IPS-18c (cell line): Measurements from ENCODE around the gene KATNA1.

Experiments
- H3K4me3 ChIP-seq: 2 replicates; pipeline ENCODE4 v1.7.0; 2013; ENCODE audit warnings: low read depth, mild to moderate bottlenecking, low read length, moderate library complexity; ENCODE audit not compliant: insufficient read depth
- H3K9me3 ChIP-seq: one replicate; pipeline ENCODE4 v1.6.1; 2013; ENCODE audit warnings: mild to moderate bottlenecking, low read length, moderate library complexity; ENCODE audit not compliant: control insufficient read depth, insufficient read depth

KATNA1 gene

GRCh38 chr6:149628875-149629510 lies 19.5 kb downstream of the KATNA1 start:
- Histone ChIP-seq H3K4me3 (no peak overlapping the region), H3K9me3 (no peaks in the 10 kb centered on the region)

DNA sequence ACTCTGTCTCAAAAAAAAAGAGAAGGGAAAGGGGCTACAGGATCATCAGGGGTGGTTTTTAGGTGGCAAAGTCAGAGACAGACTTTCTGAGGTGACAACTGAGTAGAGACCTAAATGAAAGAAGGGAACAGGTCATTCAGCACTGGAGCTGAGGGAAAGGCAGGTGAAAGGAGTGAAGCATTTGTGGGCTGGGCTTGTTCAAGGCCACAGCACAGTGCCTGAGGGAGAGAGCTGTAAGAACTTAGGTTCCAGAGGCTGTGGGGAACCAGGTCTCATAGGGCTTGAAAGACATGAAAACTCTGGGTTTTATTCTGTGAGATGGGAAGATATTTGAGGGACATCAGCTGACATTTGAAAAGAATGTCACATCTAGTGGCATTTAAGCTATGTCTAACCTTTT lies 20.8 kb downstream of the KATNA1 start:
- Histone ChIP-seq H3K9me3 (no peaks in the 10 kb centered on the region), H3K4me3 (no peak overlapping the region)

DNA sequence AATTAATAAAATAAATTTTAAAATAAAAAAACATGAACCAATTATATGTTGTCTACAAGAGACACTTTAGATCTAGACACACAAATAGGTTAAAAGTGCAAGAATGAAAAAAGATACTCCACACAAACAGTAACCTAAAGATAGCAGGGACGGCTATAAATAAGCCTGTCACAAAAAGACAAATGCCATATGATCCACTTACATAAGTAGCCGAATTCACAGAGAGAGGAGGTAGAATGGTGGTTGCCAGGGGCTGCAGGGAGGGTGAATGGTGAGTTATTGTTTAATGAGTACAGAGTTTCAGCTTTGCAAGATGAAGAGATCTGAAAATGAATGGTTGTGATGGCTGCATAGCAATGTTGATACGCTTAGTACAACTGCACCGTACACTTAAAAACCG lies 32.7 kb downstream of the KATNA1 start:
- H3K9me3 ChIP-seq = no peaks in the 10 kb centered on the region
- no peak overlapping the region for H3K4me3 ChIP-seq

DNA sequence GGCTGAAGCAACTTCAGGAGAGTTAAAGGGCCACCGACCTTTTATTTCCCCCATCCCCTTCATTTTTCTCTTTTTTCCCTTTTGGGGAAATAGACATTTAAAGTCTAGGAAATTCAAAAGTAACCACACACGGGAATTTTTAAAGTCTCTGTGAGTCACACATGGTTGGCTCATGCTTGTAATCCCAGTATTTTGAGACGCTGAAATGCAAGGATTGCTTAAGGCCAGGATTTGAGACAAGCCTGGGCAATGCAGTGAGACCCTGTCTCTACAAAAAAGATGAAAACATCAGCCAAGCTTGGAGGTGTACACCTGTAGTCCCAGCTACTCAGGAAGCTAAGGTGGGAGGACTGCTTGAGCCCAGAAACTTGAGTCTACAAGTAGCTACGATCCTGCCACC lies 34.2 kb downstream of the KATNA1 start:
- Histone ChIP-seq H3K4me3 (no peak overlapping the region), H3K9me3 (no peaks in the 10 kb centered on the region)

DNA sequence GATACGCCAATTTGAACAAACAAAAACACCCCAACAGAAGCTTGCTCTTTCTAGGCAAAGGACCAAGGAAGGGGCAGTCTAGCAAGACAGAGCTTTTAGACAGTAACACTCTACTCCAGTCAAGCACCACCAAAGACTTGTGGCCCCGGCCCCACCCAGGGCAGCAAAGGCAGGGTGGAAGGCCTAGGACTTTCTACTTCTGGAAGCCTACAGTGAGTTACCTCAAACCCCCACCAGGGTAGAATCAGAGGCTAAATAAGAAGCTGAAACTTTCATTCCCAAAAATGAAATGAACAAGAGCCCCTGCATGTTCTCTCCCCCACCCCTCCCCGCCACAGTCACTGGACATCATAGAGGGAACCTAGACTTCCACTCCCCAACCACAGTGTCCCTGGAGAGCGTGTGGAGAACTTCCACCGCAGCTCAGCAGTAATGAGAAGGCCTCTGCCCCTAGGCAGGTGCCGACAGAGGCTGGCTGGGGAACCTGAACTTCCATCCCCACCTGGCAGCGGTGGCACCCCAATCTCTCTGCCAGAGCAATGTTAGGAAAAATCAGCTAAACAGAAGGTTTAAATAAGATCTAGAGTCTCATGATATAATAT lies 40.0 kb downstream of the KATNA1 start:
- Histone ChIP-seq H3K9me3 (no peaks in the 10 kb centered on the region), H3K4me3 (no peak overlapping the region)

DNA sequence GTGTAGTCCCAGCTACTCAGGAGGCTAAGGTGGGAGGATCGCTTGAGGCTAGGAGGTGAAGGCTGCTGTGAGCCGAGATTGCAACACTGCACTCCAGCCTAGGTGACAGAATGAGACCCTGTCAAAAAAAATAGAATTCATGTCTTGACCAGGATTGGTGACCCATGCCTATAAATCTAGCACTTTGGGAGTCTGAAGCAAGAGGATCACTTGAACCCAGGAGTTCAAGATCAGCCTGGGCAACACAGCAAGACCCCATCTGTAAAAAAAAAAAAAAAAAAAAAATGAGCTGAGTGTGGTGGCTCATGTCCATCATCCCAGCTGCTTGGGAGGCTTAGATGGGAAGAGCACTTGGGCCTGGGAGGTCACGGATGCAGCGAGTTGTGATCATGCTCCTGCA lies 48.0 kb downstream of the KATNA1 start:
- no peak overlapping the region for H3K4me3 ChIP-seq
- no peaks in the 10 kb centered on the region for H3K9me3 ChIP-seq

- Histone ChIP-seq H3K9me3 (no peaks in the 10 kb centered on the region), H3K4me3 (no peak overlapping the region)
Observed at GRCh38 chr6:149593408-149593807, 55.1 kb downstream of the KATNA1 start.

DNA sequence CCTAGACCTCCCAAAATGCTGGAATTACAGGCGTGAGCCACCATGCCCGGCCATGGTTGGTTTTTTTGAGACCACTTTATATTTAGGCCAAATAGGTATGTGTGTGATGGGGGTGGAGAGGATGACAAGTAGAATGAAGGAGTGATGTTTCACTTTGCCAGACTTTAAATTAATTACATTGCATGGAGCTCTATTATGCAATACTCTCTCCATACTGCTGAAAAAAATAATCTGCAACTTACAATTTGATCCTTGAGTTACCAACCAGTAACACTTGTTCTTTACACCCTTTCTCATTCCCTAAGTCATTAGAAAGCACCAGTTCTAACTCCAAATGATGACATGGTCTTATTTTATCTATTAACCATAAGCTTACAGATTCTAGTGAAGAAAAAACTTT lies 55.5 kb downstream of the KATNA1 start:
- Histone ChIP-seq H3K4me3 (no peak overlapping the region), H3K9me3 (no peaks in the 10 kb centered on the region)

- Histone ChIP-seq H3K4me3 (no peak overlapping the region), H3K9me3 (no peaks in the 10 kb centered on the region)
Observed at GRCh38 chr6:149586149-149586548, 62.4 kb downstream of the KATNA1 start.

GRCh38 chr6:149581349-149581748 lies 67.2 kb downstream of the KATNA1 start:
- H3K9me3 ChIP-seq = no peaks in the 10 kb centered on the region
- H3K4me3 ChIP-seq = no peak overlapping the region

DNA sequence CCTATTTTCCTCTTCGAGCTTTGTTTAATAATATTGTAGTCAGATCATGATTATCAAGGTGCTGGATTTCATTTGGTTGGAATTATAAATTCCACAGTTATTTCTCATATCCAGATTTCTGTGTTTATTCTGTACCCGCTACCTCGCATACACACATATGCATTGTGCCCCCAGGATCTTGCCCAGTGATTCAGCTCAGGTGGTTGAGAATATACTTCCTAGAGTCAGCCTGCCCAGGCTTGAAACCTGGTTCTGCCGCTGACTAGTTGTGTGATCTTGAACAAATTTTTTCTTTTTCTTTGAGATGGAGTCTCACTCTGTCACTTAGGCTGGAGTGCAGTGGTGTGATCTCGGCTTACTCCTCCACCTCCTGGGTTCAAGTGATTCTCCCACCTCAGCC lies 67.6 kb downstream of the KATNA1 start:
- no peak overlapping the region for H3K4me3 ChIP-seq
- no peaks in the 10 kb centered on the region for H3K9me3 ChIP-seq

- H3K4me3 ChIP-seq = no peak overlapping the region
- no peaks in the 10 kb centered on the region for H3K9me3 ChIP-seq
Observed at GRCh38 chr6:149567945-149568585, 80.4 kb downstream of the KATNA1 start.

GRCh38 chr6:149567194-149567586 lies 81.3 kb downstream of the KATNA1 start:
- Histone ChIP-seq H3K4me3 (peak overlapping the region; percentile 94), H3K9me3 (no peaks in the 10 kb centered on the region)

GRCh38 chr6:149566410-149567193 lies 81.9 kb downstream of the KATNA1 start:
- H3K4me3 ChIP-seq = peak overlapping the region; percentile 94
- H3K9me3 ChIP-seq = no peaks in the 10 kb centered on the region

GRCh38 chr6:149565527-149566409 lies 82.7 kb downstream of the KATNA1 start, which contains the start of gene GINM1:
GINM1 (plus strand) TSS chr6:149566375; CDS start chr6:149566415, 40 bp downstream.
- Histone ChIP-seq H3K9me3 (no peaks in the 10 kb centered on the region), H3K4me3 (peak within 1 kb of the TSS; percentile 94)

DNA sequence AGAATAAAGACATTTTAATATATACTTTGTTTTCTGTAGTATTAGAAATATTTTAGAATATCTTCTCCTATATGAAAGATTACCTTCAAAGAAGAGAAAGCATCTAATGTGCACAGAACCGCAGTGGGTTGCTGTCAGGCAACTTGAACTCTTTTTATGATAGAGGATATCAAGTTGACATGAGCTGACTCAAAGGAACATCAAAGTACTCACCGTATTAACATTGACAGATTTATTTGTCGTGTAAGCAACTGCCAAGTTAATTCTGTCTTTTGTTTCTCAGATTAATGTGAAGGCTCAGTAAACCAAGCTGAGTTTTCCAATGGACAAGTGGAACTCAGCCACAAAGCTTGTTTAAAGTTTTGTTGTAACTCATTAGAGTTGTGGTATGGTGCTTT lies 84.6 kb downstream of the KATNA1 start:
- H3K9me3 ChIP-seq = no peaks in the 10 kb centered on the region
- no peak overlapping the region for H3K4me3 ChIP-seq
